GM21367 (cell line): Measurements from ENCODE around the gene CCND1.
"Not testable (repeated sequence)": the region's sequence is repeated elsewhere in the genome, so short reads cannot be mapped to it uniquely, and the experiment has no call there.

ENCODE experiments used
- ATAC-seq: cut with Tn5 transposase; IDR thresholded peaks from one replicate; pipeline ENCODE4 v1.9.1; 2021; ENCODE audit not compliant: unreplicated experiment

CCND1 gene

DNA sequence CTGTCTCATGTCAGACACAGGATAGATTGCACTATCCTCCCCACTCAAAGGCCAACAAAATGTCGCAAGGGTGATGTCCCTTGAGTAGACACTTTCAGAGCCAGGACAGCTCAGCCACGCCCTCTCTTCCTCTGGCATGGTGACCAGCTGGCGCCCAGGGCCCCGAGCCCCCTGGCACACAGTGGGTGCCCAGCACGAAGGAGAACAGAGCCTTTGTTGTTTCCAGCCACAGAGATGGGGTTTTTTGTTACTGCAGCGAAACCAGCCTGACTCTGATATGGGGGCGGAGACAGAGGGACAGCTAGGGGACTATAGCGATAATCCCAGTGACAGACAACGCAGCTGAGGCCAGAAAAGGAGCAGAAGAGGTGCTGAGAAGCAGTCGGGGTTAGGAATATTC, 23.3 kb upstream of the CCND1 start:
- ATAC-seq: no peak

DNA sequence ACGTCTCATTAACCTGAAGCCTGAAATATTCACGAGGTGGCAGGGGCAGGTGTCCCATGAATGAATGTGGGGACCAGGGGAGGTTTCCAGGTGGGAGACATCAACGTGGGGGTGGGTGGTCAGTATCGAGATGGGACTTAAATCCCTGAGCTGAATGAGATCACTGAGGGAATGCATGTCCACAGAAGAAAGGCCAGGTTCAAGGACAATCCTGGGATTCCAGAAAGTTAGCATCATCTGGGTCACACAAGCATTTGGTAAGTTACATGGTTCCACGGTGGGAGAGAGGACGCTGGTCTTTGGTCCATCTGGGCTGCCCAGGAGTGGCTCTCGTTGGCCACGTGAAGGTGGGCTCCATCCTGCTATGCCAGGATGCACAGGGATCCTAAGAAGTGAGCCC, 22.7 kb upstream of the CCND1 start:
- no peak for ATAC-seq

DNA sequence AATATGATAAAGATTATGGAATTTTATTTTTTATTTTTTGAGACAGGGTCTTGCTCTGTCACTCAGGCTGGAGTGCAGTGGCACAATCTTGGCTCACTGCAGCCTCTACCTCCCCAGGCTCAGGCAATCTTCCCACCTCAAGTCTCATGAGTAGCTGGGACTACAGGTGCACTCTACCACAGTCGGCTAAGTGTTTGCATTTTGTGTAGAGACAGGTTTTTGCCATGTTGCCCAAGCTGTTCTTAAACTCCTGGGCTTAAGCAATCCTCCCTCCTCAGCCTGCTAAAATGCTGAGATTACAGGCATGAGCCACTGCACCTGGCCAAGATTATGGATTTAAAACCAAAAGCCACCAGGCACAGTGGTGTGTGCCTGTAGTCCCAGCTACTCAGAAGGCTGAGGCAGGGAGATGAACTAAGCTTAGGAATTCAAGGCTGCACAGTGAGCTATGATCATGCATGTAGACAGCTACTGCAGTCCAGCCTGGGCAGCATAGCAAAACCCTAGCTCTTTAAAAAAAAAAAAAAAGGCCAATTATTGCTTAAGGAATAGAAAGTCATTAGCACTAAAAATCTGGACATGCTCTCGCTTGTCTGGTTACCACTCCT, 20.2 kb upstream of the CCND1 start:
- ATAC-seq: no peak

DNA sequence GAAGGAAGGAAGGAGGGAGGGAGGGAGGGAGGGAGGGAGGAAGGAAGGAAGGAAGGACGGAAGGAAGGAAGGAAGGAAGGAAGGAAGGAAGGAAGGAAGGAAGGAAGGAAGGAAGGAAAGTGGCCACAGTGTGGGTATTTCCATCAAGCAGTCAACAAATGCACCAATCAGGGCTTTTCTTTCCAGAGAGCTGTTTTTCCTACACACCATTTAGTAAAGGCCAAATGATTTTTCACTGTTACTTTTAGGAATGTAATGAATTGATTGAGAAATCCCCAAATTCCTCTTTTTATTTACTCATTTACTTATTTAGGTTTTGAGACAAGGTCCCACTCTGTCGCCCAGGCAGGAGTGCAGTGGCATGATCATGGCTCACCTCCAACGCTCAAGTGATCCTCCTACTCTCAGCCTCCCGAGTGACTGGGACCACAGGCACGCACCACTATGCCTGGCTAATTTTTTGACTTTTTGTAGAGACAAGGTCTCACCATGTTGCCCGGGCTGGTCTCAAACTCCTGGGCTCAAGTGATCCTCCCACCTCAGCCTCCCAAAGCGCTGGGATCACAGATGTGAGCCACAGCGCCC, 18.8 kb upstream of the CCND1 start:
- not testable (repeated sequence) for ATAC-seq

DNA sequence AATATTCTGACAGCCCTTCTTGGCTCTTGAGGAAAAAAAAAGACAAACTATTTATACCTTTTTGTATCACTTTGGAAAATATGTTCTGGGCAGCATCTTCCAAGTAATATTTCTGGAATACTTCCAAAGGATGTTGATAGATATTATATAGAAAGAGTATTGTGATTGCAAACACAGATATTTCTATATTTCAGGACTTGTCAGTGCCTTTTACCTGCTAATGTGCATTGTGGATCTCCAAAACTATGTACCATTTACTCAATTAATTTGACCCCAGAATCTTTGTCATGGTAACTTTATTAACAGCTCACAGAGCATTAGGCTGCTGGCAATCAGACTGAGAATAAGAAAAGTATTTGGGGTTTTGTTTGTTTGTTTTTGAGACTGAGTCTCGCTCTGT, 16.7 kb upstream of the CCND1 start:
- no peak for ATAC-seq

DNA sequence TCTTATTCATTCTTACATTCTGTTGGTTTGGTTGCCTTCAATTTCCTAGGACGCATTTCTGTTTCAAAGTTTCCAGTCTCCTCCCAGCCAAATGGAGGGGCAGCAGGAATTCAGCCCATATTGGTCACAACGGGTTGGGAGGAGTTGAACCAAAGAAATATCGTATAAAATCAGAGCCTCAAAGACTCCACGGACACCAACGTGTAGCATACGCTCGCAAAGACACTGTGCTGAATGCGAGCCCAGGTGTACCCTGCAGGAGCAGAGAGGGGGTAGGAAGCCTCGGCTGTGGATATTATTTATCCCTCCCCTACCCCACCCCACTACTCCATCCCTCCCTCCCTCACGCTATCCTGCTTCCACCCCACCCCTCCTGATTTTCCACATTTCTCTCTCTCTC, 15.5 kb upstream of the CCND1 start:
- ATAC-seq: no peak

DNA sequence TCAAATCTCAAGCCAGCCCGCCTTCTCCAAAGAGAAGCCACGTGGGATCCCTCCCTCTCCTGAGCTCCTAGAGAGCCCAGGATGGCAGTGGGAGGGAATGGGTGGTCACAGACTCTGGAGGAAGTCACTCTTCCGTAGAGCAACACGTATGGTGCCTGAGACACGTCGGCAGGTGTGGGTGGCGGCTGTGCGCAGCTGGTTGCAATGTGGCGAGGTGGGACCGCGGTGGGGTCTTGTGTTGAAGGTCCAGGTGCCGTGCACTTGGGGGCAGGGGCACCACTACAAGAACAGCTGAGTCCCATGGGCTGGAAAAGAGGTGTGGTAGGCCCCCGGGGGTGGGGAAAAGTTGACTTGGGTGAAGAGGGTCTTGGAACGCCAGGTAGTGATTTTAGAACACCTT, 13.4 kb upstream of the CCND1 start:
- ATAC-seq: no peak

DNA sequence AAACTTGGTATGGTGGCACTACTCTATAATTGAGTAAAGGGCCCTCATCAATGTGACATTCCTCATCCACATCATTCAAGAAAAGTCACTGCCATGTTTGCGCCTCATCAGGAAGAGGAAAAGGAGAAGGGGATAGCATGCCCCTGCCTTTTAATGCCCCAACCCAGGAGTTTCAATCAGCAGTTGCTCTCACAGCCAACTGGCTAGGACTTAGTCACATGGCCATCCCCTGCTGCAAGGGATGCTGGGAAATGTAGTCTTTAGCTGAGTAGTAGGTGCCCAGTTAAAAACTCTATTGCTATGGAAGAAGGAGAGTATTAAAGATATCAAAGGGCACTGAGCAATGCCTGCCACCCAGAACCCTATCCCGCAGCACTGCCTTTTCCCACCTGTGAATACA, 10.9 kb upstream of the CCND1 start:
- ATAC-seq: no peak

DNA sequence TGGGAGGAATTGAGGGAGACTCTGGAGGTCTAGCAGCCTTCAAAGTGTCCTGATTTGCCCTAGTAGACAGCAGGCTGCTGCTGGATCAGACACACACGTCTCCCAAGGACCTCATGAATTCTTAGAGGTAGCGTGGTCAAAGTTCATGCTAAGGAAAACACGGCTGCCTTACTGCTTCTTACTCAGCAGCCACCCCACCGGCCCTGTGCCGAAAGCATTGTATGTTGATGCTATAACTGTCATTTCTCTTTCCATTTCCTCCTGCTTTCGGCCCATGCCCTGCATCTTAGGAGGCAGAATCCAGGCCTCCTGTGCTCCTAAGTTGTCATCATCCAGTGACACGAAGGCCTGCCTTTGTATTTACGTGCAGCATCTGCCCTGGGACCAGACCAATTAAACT, 10.5 kb upstream of the CCND1 start:
- ATAC-seq: no peak

DNA sequence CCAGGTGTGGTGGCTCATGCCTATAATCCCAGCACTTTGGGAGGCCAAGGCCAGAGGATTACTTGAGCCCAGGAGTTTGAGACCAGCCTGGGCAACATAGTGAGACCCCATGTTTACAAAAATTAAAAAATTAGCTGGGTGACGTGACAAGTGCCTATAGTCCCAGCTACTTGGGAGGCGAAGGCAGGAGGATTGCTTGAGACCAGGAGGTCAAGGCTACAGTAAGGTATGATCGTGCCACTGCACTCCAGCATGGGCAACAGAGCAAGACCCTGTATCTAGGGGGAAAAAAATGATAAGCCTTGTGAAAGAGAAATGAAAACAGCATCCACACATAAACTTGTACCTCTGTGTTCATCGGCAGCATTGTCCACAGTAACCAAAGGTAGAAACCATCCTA, 8.1 kb upstream of the CCND1 start:
- no peak for ATAC-seq

DNA sequence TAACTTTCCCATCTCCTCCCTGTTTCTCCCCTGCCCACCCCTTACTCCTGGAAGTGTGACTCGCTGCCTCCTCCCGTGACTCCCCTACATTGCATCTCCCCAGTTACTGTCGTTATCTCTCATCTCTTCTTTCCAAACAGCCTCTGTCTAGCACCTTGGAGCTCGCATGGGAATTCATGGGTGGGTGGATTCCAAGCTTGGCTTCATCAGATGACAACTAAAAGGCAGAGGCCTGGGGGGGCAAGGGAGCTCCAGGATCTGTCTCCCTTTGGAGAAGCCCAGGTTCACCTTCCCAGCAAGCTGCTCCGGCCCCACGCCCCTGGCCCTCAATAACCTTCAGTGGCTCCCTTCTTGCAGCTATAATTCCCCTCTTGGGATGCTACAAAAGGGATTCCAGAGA, 6.9 kb upstream of the CCND1 start:
- no peak for ATAC-seq

DNA sequence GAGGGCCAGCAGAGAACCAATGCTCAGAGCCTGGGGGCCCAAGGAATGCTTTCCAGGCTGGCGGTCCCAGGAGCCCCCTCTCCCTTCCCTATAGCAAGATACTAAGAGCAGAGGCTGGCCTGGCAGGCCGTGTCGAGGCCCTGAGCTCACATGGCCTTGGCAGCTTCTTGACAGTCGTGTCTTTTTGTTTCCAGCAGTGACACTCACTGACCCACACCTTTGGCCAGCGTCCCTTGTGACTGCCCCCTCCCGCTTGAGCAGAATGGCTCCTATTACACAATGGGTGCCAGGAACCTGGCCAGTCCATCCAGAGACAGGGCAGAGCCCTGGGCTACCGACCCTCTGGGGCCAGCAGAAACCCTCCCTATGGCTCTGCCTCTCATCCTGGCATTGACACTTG, 6.4 kb upstream of the CCND1 start:
- ATAC-seq: no peak

DNA sequence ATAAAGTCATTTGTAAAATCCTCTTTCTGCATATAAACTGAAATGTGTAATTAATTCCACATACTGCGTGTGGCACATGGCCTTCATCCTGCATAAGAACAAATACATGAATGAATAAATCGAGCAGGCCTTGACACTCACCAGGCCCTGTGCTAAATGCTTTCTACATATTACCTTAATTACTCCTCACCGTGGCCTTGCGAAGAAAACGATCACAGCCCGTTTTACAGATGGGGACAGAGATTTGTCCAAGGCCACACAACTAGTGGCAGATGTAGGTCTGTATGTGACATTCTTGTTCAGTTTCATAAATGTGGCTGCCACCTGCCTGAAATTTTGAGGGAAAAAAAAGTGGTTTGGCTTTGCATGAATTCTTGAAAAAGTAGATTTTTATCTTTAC, 5.8 kb upstream of the CCND1 start:
- no peak for ATAC-seq

DNA sequence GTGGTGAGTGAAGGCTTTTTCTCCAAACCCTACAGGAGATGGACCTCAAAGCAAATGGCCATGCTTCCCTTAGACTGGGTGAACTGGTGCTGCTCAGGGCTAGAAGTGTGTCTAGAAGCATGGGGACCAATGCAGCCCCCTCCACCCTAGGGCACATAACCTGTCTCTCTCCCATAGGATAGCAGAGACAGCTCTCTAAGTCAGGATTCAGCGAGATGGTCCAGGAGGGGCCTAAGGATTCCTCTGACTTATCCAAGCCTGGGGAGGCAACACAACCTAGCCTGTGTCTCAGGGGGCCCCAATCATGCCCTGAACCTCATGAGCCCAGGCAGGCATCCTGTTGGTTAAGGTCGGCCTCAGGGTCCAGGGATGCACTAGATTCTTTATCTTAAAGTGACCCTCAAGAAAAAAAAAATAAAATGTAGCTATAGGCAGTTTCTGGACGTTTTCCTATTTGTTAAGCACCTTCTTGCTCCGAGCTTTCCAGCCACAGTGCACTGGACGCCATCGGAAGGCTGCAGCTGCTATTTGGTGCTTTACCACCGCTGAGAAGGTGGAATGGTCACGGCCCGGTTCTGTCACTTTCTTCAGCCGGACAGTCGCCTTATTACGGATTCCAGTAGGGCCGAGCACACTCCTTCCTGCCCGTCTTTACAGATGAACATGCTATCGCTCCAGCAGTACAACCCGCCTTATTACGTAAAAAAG, 5.0 kb upstream of the CCND1 start:
- no peak for ATAC-seq

DNA sequence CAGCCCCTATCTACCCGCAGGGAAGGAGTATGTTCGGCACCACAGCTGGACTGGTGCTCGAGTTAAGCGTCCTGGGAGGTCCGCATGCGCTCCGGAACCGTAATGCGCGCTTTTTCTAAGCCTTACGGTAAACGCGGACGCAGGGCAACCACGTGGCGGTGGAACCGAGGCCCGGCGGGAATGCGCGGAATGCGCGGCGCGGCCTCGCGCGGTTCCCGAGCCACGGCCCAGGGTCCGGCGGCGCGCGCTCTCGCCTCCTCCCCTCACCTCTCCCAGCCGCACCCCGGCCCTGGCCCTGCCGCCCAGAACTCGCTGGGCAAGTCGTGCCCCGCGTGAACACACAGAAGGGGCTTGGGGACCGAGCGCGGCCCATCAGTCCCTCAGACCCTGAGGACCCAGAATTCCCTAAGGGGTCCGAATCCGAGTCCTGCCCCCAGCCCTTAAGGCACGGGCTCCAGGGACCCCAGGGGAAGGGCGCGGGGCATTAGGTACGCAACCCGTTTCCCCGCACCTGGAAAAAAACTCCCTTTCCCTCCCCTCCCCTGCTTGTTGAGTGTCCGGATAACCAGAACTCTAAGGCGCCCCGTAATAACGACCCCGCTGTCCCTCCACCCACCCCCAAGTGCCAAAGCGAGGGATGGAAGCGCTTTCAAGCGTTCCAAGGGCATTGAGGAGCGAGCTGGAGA, 4.3 kb upstream of the CCND1 start:
- ATAC-seq: no peak

DNA sequence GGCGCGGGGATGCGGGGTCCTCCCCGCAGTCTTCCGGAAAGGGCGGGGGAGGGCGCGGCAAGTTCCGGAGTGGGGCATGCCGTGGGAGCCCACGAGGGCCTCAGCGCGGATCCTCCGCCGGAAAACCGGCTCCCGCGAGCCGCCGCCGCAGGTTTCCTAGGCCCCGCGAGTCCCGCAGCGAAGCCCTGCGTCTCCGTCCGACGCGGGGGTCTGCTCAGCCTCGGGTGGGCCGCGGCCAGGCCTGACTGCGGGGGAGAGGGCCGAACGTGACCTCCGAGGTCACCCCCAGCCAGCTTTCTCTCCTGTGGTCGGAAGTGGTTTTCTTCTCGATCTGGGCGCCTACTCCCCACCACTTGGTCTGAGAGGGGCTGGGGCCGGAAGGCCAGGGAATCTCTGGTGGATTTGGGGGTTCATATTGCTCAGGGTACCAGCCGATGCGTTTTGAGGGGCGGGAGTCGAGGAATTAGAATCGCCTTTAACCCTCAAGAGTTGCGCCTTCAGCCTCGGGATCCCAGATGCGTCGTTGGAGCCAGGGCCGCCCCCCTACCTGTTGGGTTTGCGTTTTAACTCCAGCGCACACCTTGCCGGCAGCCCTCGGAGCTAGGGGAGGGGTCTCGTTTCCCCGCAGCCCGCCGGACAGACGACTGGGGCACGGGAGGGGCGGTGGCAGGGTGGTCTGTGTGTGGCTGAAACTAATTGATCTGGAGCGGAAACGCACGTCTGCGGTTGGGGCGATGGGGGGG, 3.6 kb upstream of the CCND1 start:
- ATAC-seq: no peak

DNA sequence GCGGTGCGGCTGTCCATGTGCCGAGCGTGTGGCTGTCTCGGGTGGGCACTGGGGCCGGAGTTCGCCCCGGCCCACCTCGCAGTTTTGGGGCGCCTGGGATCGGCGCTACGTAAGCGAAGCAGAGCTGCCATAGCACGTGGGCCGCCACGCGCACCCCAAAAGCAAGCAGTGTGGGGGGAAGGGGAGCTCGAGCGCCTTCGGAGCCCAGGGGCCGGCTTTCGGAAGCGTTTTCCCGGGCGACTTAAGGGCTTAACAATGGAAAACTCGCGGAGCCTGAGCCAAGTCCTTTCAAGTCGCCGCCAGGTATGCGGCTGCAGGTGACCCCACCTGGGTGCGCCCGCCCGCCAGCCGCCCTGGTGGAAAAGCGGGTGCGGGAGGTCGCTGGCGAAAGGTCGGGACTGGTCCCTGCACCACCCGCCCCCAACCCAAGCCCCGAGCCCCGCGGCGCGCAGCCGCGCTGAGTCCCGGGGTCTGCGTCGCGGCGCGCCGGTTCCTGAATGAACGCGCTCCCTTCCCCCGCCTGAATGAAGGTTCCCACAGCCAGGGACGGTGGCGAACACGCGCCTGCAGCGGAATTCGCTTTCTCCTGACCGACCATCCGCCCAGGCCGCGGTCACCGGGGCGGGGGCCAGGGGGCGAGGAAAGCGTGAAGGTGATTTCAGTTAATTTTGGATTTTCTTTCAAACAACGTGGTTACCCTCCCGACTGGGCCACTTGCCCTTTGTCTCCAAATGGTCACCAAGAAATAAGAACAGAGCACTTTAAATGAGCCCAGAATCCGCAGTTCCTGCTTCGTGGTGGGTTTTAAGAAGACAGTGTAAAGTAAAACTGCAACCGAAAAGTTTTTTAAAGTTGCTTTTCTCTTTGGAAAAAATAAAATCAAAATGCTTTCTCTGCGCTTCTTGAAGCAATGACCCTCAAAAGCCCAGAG, 2.8 kb upstream of the CCND1 start:
- ATAC-seq: no peak

DNA sequence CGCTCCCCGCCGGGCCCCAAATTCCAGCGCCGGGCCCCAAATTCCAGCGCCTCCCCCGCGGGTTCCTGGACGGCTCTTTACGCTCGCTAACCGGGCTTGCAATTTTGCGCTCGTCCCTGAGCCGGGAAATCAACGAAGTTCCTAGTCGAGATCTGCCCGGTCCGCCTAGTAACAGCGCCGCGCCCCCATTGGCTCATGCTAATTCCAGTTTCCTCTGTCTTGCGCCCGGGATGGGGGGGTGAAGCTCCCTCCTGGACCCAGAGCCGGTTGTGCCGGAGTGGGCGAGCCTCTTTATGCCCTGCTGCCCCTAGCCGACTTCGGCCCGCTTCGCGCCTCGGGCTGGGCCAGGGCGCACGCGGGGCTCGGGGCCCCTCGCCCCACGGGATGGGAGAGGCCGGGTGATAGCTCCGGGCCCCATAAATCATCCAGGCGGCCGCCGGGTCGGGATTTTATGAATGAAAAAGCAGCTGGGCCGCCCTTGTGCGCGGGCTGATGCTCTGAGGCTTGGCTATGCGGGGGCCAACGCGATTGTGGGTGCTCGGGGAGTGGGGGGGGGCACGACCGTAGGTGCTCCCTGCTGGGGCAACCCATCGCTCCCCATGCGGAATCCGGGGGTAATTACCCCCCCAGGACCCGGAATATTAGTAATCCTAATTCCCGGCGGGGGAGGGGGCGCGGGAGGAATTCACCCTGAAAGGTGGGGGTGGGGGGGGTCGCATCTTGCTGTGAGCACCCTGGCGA, 1.8 kb upstream of the CCND1 start:
- no peak for ATAC-seq

DNA sequence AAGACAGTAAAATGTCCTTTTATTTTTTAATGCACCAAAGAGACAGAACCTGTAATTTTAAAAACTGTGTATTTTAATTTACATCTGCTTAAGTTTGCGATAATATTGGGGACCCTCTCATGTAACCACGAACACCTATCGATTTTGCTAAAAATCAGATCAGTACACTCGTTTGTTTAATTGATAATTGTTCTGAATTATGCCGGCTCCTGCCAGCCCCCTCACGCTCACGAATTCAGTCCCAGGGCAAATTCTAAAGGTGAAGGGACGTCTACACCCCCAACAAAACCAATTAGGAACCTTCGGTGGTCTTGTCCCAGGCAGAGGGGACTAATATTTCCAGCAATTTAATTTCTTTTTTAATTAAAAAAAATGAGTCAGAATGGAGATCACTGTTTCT, 1.1 kb upstream of the CCND1 start:
- no peak for ATAC-seq
